WTC11 (cell line): ENCODE measurements around the gene LHX3. TPM values are rescaled to one million over a fixed set of nuclear protein-coding genes. Genes with fewer than 3 reads are reported as not detected.

ENCODE experiments used
- ATAC-seq: fragments of 200-7000 bp; cut with Tn5 transposase; 2 replicates; pipeline ENCODE4 v1.10.0; 2021; ENCODE audit warnings: mild to moderate bottlenecking, moderate library complexity
- CTCF ChIA-PET: fragments of 300-600 bp; sonication (Branson Sonifier 250); formaldehyde crosslinking; loops from one replicate; lab custom pipeline; 2021; ENCODE audit warnings: antibody characterized with exemption; lab: Charles Lee
- POLR2A ChIA-PET: fragments of 350-600 bp; sonication (Branson Sonifier 250); formaldehyde crosslinking; loops from one replicate; lab custom pipeline; 2021; ENCODE audit warnings: antibody characterized with exemption; lab: Charles Lee
- DNase-seq: peaks from one replicate; pipeline ENCODE4 v3.0.0; 2021; ENCODE audit warnings: low spot score
- H3K27ac Mint-ChIP-seq: 2 replicates; pipeline ENCODE4 v1.8.0; 2021; ENCODE audit warnings: mixed read lengths
- H3K27me3 Mint-ChIP-seq: 2 replicates; pipeline ENCODE4 v1.8.0; 2021; ENCODE audit warnings: low read depth, mild to moderate bottlenecking, moderate library complexity, mixed read lengths
- H3K36me3 Mint-ChIP-seq: 2 replicates; pipeline ENCODE4 v1.8.0; 2021; ENCODE audit warnings: mixed read lengths
- H3K4me1 Mint-ChIP-seq: 2 replicates; pipeline ENCODE4 v1.8.0; 2022; ENCODE audit warnings: mixed read lengths
- H3K4me3 Mint-ChIP-seq: 2 replicates; pipeline ENCODE4 v1.8.0; 2021; ENCODE audit warnings: mild to moderate bottlenecking, moderate library complexity, mixed read lengths
- H3K9me3 Mint-ChIP-seq: 2 replicates; pipeline ENCODE4 v1.8.0; 2021; ENCODE audit warnings: mixed read lengths
- AR ChIP-seq: fragments of 250-450 bp; sonication (Bioruptor Pico); IDR thresholded peaks from 2 replicates; pipeline ENCODE4 v1.9.0; 2021; ENCODE audit warnings: mild to moderate bottlenecking
- ATF1 ChIP-seq: sonication (generic); formaldehyde crosslinking; IDR thresholded peaks from 2 replicates; pipeline ENCODE4 v1.8.1; 2023; ENCODE audit warnings: mild to moderate bottlenecking, moderate library complexity, missing genetic modification reagents
- CREB1 ChIP-seq: sonication (generic); formaldehyde crosslinking; IDR thresholded peaks from 2 replicates; pipeline ENCODE4 v1.8.0; 2023; ENCODE audit warnings: mild to moderate bottlenecking, missing genetic modification reagents
- ERG ChIP-seq: fragments of 250-450 bp; sonication (Bioruptor Pico); IDR thresholded peaks from 2 replicates; pipeline ENCODE4 v1.8.0; 2021; ENCODE audit warnings: mild to moderate bottlenecking
- HMGXB4 ChIP-seq: sonication (generic); formaldehyde crosslinking; IDR thresholded peaks from 2 replicates; pipeline ENCODE4 v1.8.1; 2023; ENCODE audit warnings: mild to moderate bottlenecking, moderate library complexity, missing genetic modification reagents
- JAZF1 ChIP-seq: fragments of 250-450 bp; sonication (Bioruptor Pico); IDR thresholded peaks from 2 replicates; pipeline ENCODE4 v1.9.0; 2021; ENCODE audit warnings: moderate library complexity, mild to moderate bottlenecking, inconsistent platforms
- JUN ChIP-seq: sonication (generic); formaldehyde crosslinking; IDR thresholded peaks from 2 replicates; pipeline ENCODE4 v1.8.0; 2023; ENCODE audit warnings: mild to moderate bottlenecking, missing genetic modification reagents
- MAX ChIP-seq: sonication (generic); formaldehyde crosslinking; IDR thresholded peaks from 2 replicates; pipeline ENCODE4 v1.8.0; 2022; ENCODE audit warnings: mild to moderate bottlenecking, missing genetic modification reagents
- MYBL2 ChIP-seq: sonication (generic); formaldehyde crosslinking; IDR thresholded peaks from 2 replicates; pipeline ENCODE4 v1.8.1; 2023; ENCODE audit warnings: mild to moderate bottlenecking, moderate library complexity, missing genetic modification reagents
- SP1 ChIP-seq: sonication (generic); formaldehyde crosslinking; conservative IDR thresholded peaks from 2 replicates; pipeline ENCODE4 v1.8.1; 2022; ENCODE audit warnings: missing genetic modification reagents
- TEAD1 ChIP-seq: sonication (generic); formaldehyde crosslinking; IDR thresholded peaks from 2 replicates; pipeline ENCODE4 v1.8.0; 2022; ENCODE audit warnings: mild to moderate bottlenecking, missing genetic modification reagents
- TEAD4 ChIP-seq: sonication (generic); formaldehyde crosslinking; IDR thresholded peaks from 2 replicates; pipeline ENCODE4 v1.8.0; 2022; ENCODE audit warnings: mild to moderate bottlenecking, missing genetic modification reagents
- ZMAT4 ChIP-seq: fragments of 250-450 bp; sonication (Bioruptor Pico); IDR thresholded peaks from 2 replicates; pipeline ENCODE4 v1.9.0; 2021; ENCODE audit warnings: mild to moderate bottlenecking
- ZNF671 ChIP-seq: fragments of 250-450 bp; sonication (Bioruptor Pico); IDR thresholded peaks from 2 replicates; pipeline ENCODE4 v1.8.0; 2021; ENCODE audit warnings: mild to moderate bottlenecking
- total RNA-seq: library from RNA; stranded (reverse); gene quantifications from 3 replicates; pipeline ENCODE4 v1.2.3, GENCODE V29; 2021

Gene LHX3
- total RNA-seq, 1 experiment from 2014 or later = not detected

- CTCF ChIA-PET = interaction anchor here (0.7 to 1.2 kb wide), 8 partner anchors 13 to 249 kb away, joined by 3 to 8 read pairs (median 3); partner anchors contain the start of gene UBAC1
- peaks cover 40% of the 10 kb centered on the region for H3K36me3 Mint-ChIP-seq
- DNase-seq = no peak
- H3K9me3 Mint-ChIP-seq = peaks cover 6% of the 10 kb centered on the region; the same call in 1 of the 2 replicates
- H3K4me3 Mint-ChIP-seq = no peak overlapping the region
- TF ChIP-seq TEAD1 (CRISPR knock-in tag) (no peak), ZMAT4 (CRISPR knock-in tag) (no peak), MYBL2 (CRISPR knock-in tag) (no peak)
- TF ChIP-seq, all 79 proteins: peak for 0
- Mint-ChIP-seq H3K27me3 (peaks cover 13% of the 10 kb centered on the region), H3K4me1 (no peaks in the 10 kb centered on the region), H3K27ac (no peak overlapping the region)
- POLR2A ChIA-PET = no interaction called here
- no peak for ATAC-seq
Observed at GRCh38 chr9:136210276-136210675, 5.3 kb upstream of the LHX3 start.

GRCh38 chr9:136209786-136210185 lies 4.9 kb upstream of the LHX3 start:
- Mint-ChIP-seq H3K4me3 (no peak overlapping the region), H3K36me3 (peaks cover 35% of the 10 kb centered on the region), H3K4me1 (no peaks in the 10 kb centered on the region), H3K9me3 (peaks cover 4% of the 10 kb centered on the region; the same call in 1 of the 2 replicates), H3K27me3 (peaks cover 16% of the 10 kb centered on the region), H3K27ac (peak overlapping the region; percentile 50; the same call in 1 of the 2 replicates)
- POLR2A ChIA-PET = no interaction called here
- TF ChIP-seq MAX (CRISPR knock-in tag) = no peak
- TF ChIP-seq ZNF671 (CRISPR knock-in tag) = no peak
- no peak for TF ChIP-seq ATF1 (CRISPR knock-in tag)
- TF ChIP-seq JAZF1 (CRISPR knock-in tag) = no peak
- CTCF ChIA-PET = interaction anchor here (0.9 to 1.2 kb wide), 7 partner anchors 14 to 132 kb away, joined by 3 to 8 read pairs (median 3); no protein-coding TSS in a partner anchor
- DNase-seq = no peak
- ATAC-seq = no peak

GRCh38 chr9:136209232-136209631 lies 4.3 kb upstream of the LHX3 start:
- CTCF ChIA-PET = interaction anchor here (0.9 to 1.2 kb wide), 3 partner anchors 39 to 75 kb away, joined by 3 to 8 read pairs (median 3); no protein-coding TSS in a partner anchor
- TF ChIP-seq SP1 (no peak), JUN (CRISPR knock-in tag) (no peak), AR (CRISPR knock-in tag) (no peak), ERG (CRISPR knock-in tag) (no peak), ZNF671 (CRISPR knock-in tag) (no peak), CREB1 (CRISPR knock-in tag) (no peak), TEAD4 (CRISPR knock-in tag) (no peak), HMGXB4 (no peak)
- TF ChIP-seq, all 79 proteins: peak for 0
- Mint-ChIP-seq H3K9me3 (0 out of 2 replicates have a peak, but pooled peaks cover 3% of the 10 kb centered on the region), H3K4me1 (no peaks in the 10 kb centered on the region), H3K4me3 (no peak overlapping the region), H3K27ac (no peak overlapping the region), H3K27me3 (peaks cover 21% of the 10 kb centered on the region), H3K36me3 (peaks cover 29% of the 10 kb centered on the region)
- ATAC-seq = no peak
- POLR2A ChIA-PET = no interaction called here
- no peak for DNase-seq
